Lung (tissue), 12 donors: ENCODE measurements around the gene TMEM214. TPM values are rescaled to one million over a fixed set of nuclear protein-coding genes. Genes with fewer than 3 reads are reported as not detected.

ENCODE experiments used
- ATAC-seq: fragments of 200-7000 bp; cut with Tn5 transposase; one replicate; pipeline ENCODE4 v1.9.1; 2020; ENCODE audit warnings: moderate number of reproducible peaks; ENCODE audit not compliant: insufficient read depth, low FRiP score
- DNase-seq, 3 donors: peaks; one replicate each; pipeline ENCODE4 v3.0.0-alpha.2; 2013 to 2017
- H3K27ac ChIP-seq, 2 donors: one replicate each; pipeline ENCODE4 v1.5.1; 2013; ENCODE audit warnings: mild to moderate bottlenecking in 2 of 2, moderate library complexity in 2 of 2, control low read depth in 1 of 2, inconsistent platforms in 1 of 2, low read depth in 1 of 2, low read length in 1 of 2
- H3K27me3 ChIP-seq, 3 donors: one replicate each; pipeline ENCODE4 v1.5.1; 2013; ENCODE audit warnings: low read length in 2 of 3; ENCODE audit not compliant: control insufficient read depth in 3 of 3, insufficient read depth in 3 of 3
- H3K36me3 ChIP-seq, 4 donors: one replicate each; pipeline ENCODE4 v1.5.1; 2013; ENCODE audit warnings: low read length in 4 of 4, mild to moderate bottlenecking in 1 of 4, moderate library complexity in 1 of 4; ENCODE audit not compliant: control insufficient read depth in 4 of 4, insufficient read depth in 4 of 4
- H3K4me1 ChIP-seq, 5 donors: one replicate each; pipeline ENCODE4 v1.5.1; 2013; ENCODE audit warnings: low read length in 5 of 5, mild to moderate bottlenecking in 2 of 5, moderate library complexity in 1 of 5; ENCODE audit not compliant: control insufficient read depth in 5 of 5, insufficient read depth in 5 of 5
- H3K4me3 ChIP-seq: one replicate; pipeline ENCODE4 v1.5.1; 2013; ENCODE audit warnings: mild to moderate bottlenecking, control low read depth, moderate library complexity
- H3K9ac ChIP-seq, 2 donors: one replicate each; pipeline ENCODE4 v1.5.1; 2013; ENCODE audit warnings: low read length in 2 of 2, control low read depth in 1 of 2; ENCODE audit not compliant: insufficient read depth in 1 of 2
- H3K9me3 ChIP-seq, 4 donors: one replicate each; pipeline ENCODE4 v1.5.1; 2013; ENCODE audit warnings: low read length in 3 of 4, mild to moderate bottlenecking in 1 of 4, moderate library complexity in 1 of 4; ENCODE audit not compliant: control insufficient read depth in 4 of 4, insufficient read depth in 3 of 4
- WGBS, 2 donors: extraction: QIAGEN DNeasy Blood & Tissue Kit; methylation state at CpG; one replicate each; pipeline ENCODE4 v1.1.7; 2013; 5-methylcytosine and 5-hydroxymethylcytosine counted together
- polyA plus RNA-seq, 2 donors: library from polyadenylated mRNA; stranded (reverse); fragments of 200-250 nt; gene quantifications; one replicate each; pipeline ENCODE4 v1.2.1, GENCODE V29; 2013
- total RNA-seq, 2 donors: library from RNA; depleted of rRNA in 1 of 2; stranded (reverse); fragments of >200 nt in 1 of 2; gene quantifications; one replicate each; pipeline ENCODE4 v1.2.1, GENCODE V29; 2014 to 2021
- TF ChIP-seq, protein P1 (sequence below): IDR thresholded peaks from 2 replicates; pipeline ENCODE4 v1.5.1; 2012; ENCODE audit warnings: mild to moderate bottlenecking; ENCODE audit errors: control extremely low read depth, extremely low read depth
- donor health status: control.
- donor health status: control.
- donor health status: Bipolar disorder and iron deficiency.
- donor health status: healthy.
- donor health status: DM: yes; HTN: yes; CAD: no.

The TMEM214 gene
- total and polyA plus RNA-seq, 4 donors = 34.3 to 99.2 (median 59.6) TPM

DNA sequence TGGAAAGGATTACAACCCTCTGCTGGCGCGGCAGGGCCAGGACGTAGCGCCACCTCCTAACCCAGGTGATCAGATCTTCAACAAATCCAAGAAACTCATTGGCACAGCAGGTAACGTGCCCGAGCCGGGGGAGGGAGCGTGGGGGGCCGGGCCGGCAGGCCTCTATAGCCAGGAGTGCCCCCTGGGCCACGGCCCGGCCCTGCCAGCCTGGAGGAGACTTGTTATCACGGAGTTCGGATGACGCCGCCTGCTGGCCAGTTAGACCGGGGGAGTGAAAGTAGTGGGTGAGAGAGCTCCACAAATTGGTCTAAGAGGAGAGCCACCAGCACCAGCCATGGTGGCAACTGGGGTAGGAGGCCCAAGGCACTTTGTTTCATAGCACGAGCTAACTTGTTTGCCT lies 8.6 kb upstream of the TMEM214 start:
- TF ChIP-seq, protein P1, sequence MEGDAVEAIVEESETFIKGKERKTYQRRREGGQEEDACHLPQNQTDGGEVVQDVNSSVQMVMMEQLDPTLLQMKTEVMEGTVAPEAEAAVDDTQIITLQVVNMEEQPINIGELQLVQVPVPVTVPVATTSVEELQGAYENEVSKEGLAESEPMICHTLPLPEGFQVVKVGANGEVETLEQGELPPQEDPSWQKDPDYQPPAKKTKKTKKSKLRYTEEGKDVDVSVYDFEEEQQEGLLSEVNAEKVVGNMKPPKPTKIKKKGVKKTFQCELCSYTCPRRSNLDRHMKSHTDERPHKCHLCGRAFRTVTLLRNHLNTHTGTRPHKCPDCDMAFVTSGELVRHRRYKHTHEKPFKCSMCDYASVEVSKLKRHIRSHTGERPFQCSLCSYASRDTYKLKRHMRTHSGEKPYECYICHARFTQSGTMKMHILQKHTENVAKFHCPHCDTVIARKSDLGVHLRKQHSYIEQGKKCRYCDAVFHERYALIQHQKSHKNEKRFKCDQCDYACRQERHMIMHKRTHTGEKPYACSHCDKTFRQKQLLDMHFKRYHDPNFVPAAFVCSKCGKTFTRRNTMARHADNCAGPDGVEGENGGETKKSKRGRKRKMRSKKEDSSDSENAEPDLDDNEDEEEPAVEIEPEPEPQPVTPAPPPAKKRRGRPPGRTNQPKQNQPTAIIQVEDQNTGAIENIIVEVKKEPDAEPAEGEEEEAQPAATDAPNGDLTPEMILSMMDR = no peak
- Histone ChIP-seq H3K27me3 (no peaks in the 10 kb centered on the region), H3K4me3 (no peak overlapping the region), H3K9ac (no peak overlapping the region), H3K4me1 (peaks cover 0 to 14% (median 13%) of the 10 kb centered on the region in 5 donors), H3K9me3 (no peaks in the 10 kb centered on the region), H3K36me3 (peaks cover 4 to 31% (median 9%) of the 10 kb centered on the region in 4 donors), H3K27ac (no peak overlapping the region)
- DNase-seq = no peak
- ATAC-seq = no peak
- WGBS, 2 donors = 86 to 94% methylated on average over 18 of the region's 18 CpGs

DNA sequence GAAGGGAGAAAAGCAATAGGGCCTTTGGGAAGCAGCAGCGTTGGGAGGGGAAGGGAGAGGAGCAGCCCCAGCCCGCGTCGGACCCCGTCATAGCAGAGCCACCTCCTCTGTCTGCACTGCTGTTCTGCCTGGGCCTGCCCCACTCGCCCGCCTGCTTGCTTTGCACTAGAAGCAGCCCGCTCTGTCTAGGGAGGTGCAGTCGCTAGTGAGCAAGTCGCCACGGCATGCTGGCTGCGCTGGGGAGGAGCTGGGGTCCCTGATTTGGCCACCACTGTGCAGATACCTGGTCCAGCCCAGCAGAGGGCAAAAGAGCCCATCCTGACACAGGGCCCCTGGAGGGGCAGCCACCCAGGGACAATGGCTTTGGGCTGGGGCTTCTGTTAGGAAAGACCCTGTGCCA lies 8.0 kb upstream of the TMEM214 start:
- 90 to 92% methylated on average over 12 of the region's 12 CpGs for WGBS, 2 donors
- no peak overlapping the region for H3K4me3 ChIP-seq
- no peak overlapping the region for H3K27ac ChIP-seq
- H3K27me3 ChIP-seq = no peaks in the 10 kb centered on the region
- no peak for DNase-seq
- no peak overlapping the region for H3K9ac ChIP-seq
- H3K9me3 ChIP-seq = no peaks in the 10 kb centered on the region
- TF ChIP-seq, protein P1 = no peak
- H3K4me1 ChIP-seq = peaks cover 0 to 14% (median 12%) of the 10 kb centered on the region in 5 donors
- H3K36me3 ChIP-seq = peaks cover 4 to 34% (median 9%) of the 10 kb centered on the region in 4 donors
- ATAC-seq = no peak

DNA sequence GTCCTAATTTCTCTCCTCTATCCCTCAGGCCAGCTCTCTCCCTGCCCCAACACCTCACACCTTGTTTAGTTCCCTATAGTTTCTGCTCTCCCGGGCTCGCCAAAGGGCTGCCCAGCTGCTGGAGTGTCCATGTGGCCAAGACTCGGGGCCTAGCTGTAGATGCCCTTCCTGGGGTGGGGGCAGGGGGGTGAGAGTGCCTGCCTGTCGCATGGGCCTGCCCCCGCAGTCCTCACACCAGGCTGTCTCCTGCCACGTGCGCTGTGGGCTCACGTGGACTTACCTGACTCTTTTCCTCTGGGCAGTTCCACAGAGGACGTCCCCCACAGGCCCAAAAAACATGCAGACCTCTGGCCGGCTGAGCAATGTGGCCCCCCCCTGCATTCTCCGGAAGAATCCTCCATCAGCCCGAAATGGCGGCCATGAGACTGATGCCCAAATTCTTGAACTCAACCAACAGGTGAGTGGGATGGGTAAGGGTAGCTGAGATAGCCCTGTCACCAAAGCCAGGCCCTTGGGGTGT lies 7.4 kb upstream of the TMEM214 start:
- 93 to 95% methylated on average over 13 of the region's 13 CpGs for WGBS, 2 donors
- no peak overlapping the region for H3K9ac ChIP-seq
- H3K9me3 ChIP-seq = no peaks in the 10 kb centered on the region
- peaks cover 0 to 10% (median 7%) of the 10 kb centered on the region in 5 donors for H3K4me1 ChIP-seq
- H3K27me3 ChIP-seq = no peaks in the 10 kb centered on the region
- H3K36me3 ChIP-seq = peaks cover 4 to 36% (median 9%) of the 10 kb centered on the region in 4 donors
- TF ChIP-seq, protein P1 = no peak
- H3K27ac ChIP-seq = no peak overlapping the region
- DNase-seq (no peak), ATAC-seq (no peak)
- H3K4me3 ChIP-seq = no peak overlapping the region
